Activated CD4-positive, alpha-beta T cell treated with anti-CD3 and anti-CD28 coated beads, Interleukin-2, amount 50 U/mL, for 24 hours (primary cell): ENCODE data around the gene MAML3.

ENCODE experiments used
- DNase-seq, 2 donors: peaks; one replicate each; pipeline ENCODE4 v3.0.0-alpha.2; 2020; ENCODE audit warnings: low read depth in 1 of 2, low spot score in 1 of 2

MAML3 gene

GRCh38 chr4:139876337-139876941 lies 277.5 kb downstream of the MAML3 start:
- DNase-seq = no peak

- DNase-seq = no peak
Observed at GRCh38 chr4:139875411-139875825, 278.6 kb downstream of the MAML3 start.

GRCh38 chr4:139873111-139873860 lies 280.7 kb downstream of the MAML3 start:
- DNase-seq = no peak

GRCh38 chr4:139872274-139872673 lies 281.7 kb downstream of the MAML3 start:
- DNase-seq = no peak

- no peak for DNase-seq
Observed at GRCh38 chr4:139869810-139870209, 284.2 kb downstream of the MAML3 start.

GRCh38 chr4:139866276-139866962 lies 287.6 kb downstream of the MAML3 start:
- DNase-seq = no peak

- DNase-seq = no peak
Observed at GRCh38 chr4:139865537-139865936, 288.4 kb downstream of the MAML3 start.

- DNase-seq = no peak
Observed at GRCh38 chr4:139863531-139863930, 290.5 kb downstream of the MAML3 start.

GRCh38 chr4:139861471-139861870 lies 292.5 kb downstream of the MAML3 start:
- DNase-seq = no peak

- DNase-seq = no peak
Observed at GRCh38 chr4:139860435-139861024, 293.5 kb downstream of the MAML3 start.

GRCh38 chr4:139859876-139860275 lies 294.1 kb downstream of the MAML3 start:
- DNase-seq = no peak

- DNase-seq = no peak
Observed at GRCh38 chr4:139858436-139859205, 295.4 kb downstream of the MAML3 start.

GRCh38 chr4:139857977-139858376 lies 296.0 kb downstream of the MAML3 start:
- no peak for DNase-seq

GRCh38 chr4:139857021-139857420 lies 297.0 kb downstream of the MAML3 start:
- no peak for DNase-seq

- DNase-seq = no peak
Observed at GRCh38 chr4:139854668-139855403, 299.1 kb downstream of the MAML3 start.

GRCh38 chr4:139853309-139853708 lies 300.7 kb downstream of the MAML3 start:
- no peak for DNase-seq

GRCh38 chr4:139852612-139853269 lies 301.2 kb downstream of the MAML3 start:
- no peak for DNase-seq

GRCh38 chr4:139851639-139852038 lies 302.3 kb downstream of the MAML3 start:
- DNase-seq = no peak

GRCh38 chr4:139851133-139851532 lies 302.9 kb downstream of the MAML3 start:
- no peak for DNase-seq

GRCh38 chr4:139849219-139849618 lies 304.8 kb downstream of the MAML3 start:
- no peak for DNase-seq
